GM21528 (cell line): ENCODE results near the gene NBPF19.
"Not testable (repeated sequence)": the region's sequence is repeated elsewhere in the genome, so short reads cannot be mapped to it uniquely, and the experiment has no call there.

ENCODE experiments used
- ATAC-seq: cut with Tn5 transposase; IDR thresholded peaks from one replicate; pipeline ENCODE4 v1.9.1; 2021; ENCODE audit warnings: mild to moderate bottlenecking, moderate library complexity; ENCODE audit not compliant: unreplicated experiment, low FRiP score

Gene NBPF19, protein sequence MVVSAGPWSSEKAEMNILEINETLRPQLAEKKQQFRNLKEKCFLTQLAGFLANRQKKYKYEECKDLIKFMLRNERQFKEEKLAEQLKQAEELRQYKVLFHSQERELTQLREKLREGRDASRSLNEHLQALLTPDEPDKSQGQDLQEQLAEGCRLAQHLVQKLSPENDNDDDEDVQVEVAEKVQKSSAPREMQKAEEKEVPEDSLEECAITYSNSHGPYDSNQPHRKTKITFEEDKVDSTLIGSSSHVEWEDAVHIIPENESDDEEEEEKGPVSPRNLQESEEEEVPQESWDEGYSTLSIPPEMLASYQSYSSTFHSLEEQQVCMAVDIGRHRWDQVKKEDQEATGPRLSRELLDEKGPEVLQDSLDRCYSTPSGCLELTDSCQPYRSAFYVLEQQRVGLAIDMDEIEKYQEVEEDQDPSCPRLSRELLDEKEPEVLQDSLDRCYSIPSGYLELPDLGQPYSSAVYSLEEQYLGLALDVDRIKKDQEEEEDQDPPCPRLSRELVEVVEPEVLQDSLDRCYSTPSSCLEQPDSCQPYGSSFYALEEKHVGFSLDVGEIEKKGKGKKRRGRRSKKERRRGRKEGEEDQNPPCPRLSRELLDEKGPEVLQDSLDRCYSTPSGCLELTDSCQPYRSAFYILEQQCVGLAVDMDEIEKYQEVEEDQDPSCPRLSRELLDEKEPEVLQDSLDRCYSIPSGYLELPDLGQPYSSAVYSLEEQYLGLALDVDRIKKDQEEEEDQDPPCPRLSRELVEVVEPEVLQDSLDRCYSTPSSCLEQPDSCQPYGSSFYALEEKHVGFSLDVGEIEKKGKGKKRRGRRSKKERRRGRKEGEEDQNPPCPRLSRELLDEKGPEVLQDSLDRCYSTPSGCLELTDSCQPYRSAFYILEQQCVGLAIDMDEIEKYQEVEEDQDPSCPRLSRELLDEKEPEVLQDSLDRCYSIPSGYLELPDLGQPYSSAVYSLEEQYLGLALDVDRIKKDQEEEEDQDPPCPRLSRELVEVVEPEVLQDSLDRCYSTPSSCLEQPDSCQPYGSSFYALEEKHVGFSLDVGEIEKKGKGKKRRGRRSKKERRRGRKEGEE (N-terminal part only)

DNA sequence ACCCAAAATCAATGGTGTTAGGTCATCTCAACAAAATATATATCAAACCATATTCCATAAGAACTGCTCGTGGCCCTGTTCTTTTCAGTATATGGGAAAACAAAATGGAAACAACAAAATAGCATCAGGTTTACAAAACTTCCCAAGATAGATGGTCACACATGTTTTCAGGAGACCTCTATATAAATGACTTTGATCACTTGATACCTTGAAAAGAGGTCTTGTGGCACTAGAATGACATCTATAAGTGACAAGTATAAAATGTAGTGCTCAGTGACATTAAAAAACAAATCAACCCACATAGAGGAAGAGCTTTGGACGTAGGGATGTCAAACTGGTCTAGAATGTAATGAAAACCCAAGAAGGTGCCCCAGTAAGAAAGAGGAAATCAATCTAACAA lies at the start of gene NBPF19:
TSS of gene NBPF19 (plus strand) at position 301 of the 400 bp plus-strand sequence. CDS start 888 bp downstream, outside the sequence.
- ATAC-seq, result not testable (repeated sequence)

DNA sequence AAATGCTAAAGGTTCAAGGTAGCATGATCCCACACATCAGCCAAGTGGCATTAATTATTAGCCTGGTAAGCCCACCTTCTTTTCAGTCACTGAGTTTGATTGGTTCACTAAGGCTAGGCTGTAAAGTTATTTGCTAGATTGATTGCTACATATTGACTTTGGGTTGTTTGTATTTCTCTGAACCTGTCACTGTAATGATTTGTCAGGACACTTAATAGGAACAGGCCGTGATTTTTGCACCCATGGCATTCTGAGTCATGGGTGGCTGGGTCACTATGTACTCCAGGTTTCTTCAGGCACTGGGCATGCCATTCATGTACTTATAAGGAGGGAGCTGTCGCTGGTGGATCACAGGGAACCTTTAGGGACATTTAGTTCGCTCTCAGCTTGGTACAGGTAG lies 46.5 kb upstream of the NBPF19 start:
- ATAC-seq, result not testable (repeated sequence)

DNA sequence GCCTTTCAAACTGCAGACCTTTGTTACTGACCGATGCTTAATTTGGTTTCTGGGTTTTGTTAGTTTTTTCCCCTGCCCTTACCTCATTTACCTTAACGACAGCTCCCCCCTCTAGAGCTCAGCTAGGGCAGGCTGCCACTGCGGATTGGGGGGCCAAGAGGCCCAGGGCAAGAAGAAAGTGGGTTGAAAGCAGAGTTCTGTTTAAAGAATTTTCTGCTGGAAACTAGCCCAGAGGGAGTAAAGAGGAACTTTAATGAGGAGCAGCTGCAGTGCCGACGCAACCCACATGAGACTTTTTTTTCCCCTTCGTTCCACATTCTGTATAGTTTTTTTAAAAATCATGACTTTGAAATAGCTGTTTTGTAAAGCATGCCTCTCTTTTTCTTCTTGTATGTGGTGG lies 29.4 kb upstream of the NBPF19 start:
- not testable (repeated sequence) for ATAC-seq

DNA sequence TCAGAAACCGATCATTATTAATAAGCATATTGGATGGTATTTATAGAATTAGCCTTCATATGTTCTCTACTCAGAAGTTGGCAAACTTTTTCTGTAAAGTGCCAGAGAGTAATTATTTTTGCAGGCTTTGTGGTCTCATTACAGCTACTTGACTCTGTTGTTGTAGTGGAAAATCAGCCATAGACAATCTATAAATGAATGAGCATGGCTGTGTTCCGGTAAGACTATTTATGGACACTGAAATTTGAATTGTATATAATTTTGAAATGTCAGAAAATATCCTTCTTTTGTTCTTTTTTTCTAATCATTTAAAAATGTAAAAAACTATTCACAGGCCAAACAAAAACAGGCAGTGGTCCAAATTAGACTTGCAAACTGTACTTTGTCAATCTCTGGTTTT lies 22.6 kb upstream of the NBPF19 start:
- not testable (repeated sequence) for ATAC-seq

DNA sequence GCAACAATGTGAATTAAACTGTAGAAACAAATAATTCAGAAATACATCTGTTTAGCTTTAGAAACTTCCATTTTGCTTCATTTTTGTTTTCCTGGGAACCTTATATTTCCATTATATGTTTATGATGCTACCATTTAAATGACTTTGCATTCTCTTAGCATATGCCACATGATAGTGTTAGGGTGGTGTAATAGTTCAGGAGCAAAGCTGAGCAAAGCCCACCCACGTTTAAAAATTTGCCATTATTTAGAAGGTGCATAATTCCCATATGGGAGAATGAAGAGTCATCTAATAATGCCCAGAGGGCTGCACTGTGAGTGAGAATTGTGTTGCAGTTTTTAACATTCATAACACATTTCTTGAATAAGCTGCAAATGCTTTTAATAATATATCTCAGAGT lies 22.2 kb upstream of the NBPF19 start:
- ATAC-seq, result not testable (repeated sequence)

DNA sequence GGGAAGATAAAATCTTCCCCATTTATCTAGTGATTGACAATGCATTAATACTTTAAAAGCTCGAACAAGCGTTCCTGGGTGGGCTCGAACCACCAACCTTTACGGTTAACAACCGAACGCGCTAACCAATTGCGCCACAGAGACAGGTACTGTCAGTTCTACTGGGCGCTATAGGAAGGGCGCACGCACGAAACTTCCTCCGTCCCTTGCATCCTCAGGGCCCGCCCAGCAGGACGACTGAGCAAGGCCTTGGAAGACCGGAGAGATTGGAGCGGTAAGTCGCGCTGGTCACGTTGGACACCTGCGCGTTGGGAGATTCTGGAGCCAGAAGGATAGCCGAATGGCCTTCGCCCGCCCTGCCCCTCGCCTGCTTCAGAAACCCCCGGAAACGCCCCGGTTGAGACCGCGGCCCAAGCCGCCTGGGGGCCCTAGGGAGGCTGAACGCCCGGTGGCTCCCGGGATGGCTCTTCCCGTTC lies 83.5 kb downstream of the NBPF19 start:
- not testable (repeated sequence) for ATAC-seq

DNA sequence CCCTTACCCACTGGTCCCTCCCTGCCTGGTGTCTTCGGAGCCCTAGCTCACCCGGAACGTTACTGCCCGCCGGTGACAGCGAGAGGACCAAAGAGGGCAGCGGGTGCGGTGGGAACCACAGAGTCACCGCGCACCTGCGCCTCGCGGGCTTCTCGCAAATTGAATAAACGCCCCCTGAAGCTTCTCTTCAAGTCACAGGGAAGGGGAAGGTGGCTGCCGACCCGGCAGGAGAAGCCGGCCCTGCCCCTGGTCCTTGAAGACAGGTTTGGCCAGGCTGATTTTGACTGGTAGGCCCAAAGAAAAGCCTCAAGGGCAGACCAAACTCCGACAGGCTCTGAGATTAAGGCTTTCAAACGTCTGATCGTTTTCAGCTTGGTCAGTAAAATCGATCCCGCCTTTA lies 87.0 kb downstream of the NBPF19 start:
- ATAC-seq, result not testable (repeated sequence)

DNA sequence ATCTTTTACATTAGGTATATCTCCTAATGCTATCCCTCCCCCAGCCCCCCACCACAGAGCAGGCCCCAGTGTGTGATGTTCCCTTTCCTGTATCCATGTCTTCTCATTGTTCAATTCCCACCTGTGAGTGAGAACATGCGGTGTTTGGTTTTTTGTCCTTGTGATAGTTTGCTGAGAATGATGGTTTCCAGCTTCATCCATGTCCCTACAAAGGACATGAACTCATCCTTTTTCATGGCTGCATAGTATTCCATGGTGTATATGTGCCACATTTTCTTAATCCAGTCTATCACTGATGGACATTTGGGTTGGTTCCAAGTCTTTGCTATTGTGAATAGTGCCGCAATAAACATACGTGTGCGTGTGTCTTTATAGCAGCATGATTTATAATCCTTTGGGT lies 90.6 kb downstream of the NBPF19 start:
- not testable (repeated sequence) for ATAC-seq

DNA sequence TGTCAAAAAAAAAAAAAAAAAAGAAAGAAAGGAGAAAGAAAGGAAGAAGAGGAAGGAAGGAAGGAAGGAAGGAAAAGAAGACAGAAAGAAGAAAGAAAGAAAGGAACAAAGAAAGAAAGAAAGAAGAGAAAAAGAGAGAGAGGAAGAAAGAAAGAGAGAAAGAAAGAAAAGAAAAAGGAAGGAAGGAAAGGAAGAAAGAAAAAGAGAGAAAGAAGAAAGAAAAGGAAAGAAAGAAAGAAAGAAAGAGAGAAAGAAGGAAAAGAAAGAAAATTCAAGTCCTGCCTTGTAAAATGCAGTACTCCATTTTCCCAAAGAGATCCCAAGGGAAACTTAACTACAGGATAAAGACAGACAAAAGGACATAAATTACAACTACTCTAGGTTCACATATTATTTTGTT lies 97.9 kb downstream of the NBPF19 start:
- ATAC-seq, result not testable (repeated sequence)

DNA sequence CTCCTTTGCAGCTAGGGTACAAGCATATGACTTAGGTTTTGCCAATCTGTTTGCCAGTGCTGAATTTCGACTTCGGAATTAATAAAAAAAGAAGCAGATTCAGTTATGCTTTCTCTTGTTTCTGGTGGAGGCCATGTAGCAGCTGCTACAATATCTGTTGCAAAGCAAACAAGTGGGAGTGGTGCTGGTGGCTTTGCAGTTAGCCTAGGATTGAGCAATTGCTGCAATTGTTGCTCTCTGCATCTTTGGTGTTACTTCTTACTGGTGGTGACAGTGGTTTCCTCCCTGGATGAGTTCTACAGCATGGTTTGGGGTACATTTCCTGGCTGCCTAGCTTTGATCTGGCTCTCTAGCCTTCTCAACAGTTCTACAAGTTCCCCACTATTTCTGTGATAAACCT lies 110.7 kb downstream of the NBPF19 start:
- ATAC-seq, result not testable (repeated sequence)
